ENCODE data around the gene FOXI1.

Gene FOXI1

GRCh38 chr5:170105642-170106611 lies at the start of gene FOXI1:
Gene FOXI1 (plus strand): TSS chr5:170105897. CDS start chr5:170105958, 61 bp downstream.
- H3K9ac ChIP-seq (ENCODE audit: low read depth, low read length, poor library complexity, severe bottlenecking): no peak within 1 kb of the TSS
- no peak within 1 kb of the TSS for H2AFZ ChIP-seq (ENCODE audit: low read length)
- H3K9me3 ChIP-seq (ENCODE audit: insufficient read depth, low read depth, low read length): no peaks in the 10 kb centered on the region
- H3K36me3 ChIP-seq (ENCODE audit: insufficient read depth, low read length): no peaks in the 10 kb centered on the region
- H3K4me3 ChIP-seq (ENCODE audit: low read length, poor library complexity, severe bottlenecking): no peak within 1 kb of the TSS
- TF ChIP-seq EZH2phosphoT487 (IDR thresholded peaks at IDR 0.05; ENCODE audit: borderline replicate concordance) (no peak), CTCF (conservative IDR thresholded peaks at IDR 0.05; ENCODE audit: low read length) (no peak)
- no peaks in the 10 kb centered on the region for H3F3A ChIP-seq (ENCODE audit: low read depth)
- no peaks in the 10 kb centered on the region for H3K4me1 ChIP-seq (ENCODE audit: insufficient read depth, low read length, poor library complexity, severe bottlenecking)
- no peak within 1 kb of the TSS for H3K4me2 ChIP-seq (ENCODE audit: low read depth, low read length, poor library complexity, severe bottlenecking)
- no peaks in the 10 kb centered on the region for H3K9me2 ChIP-seq (replicated peaks; ENCODE audit: low read depth, low read length)
- H4K20me1 ChIP-seq (ENCODE audit: insufficient read depth, low read length, poor library complexity, severe bottlenecking): no peaks in the 10 kb centered on the region
- H3K27me3 ChIP-seq (ENCODE audit: insufficient read depth, low read length, poor library complexity, severe bottlenecking): no peaks in the 10 kb centered on the region
- H3K79me2 ChIP-seq (ENCODE audit: insufficient read depth, low read length): no peaks in the 10 kb centered on the region

GRCh38 chr5:170056561-170057267 lies 49.0 kb upstream of the FOXI1 start:
- TF ChIP-seq EZH2phosphoT487 (IDR thresholded peaks at IDR 0.05; ENCODE audit: borderline replicate concordance) (no peak), CTCF (conservative IDR thresholded peaks at IDR 0.05; ENCODE audit: low read length) (no peak)
- peaks cover 9% of the 10 kb centered on the region; the same call in 1 of the 2 replicates for H3K36me3 ChIP-seq (ENCODE audit: insufficient read depth, low read length)

GRCh38 chr5:170057311-170057710 lies 48.4 kb upstream of the FOXI1 start:
- Histone ChIP-seq H4K20me1 (ENCODE audit: insufficient read depth, low read length, poor library complexity, severe bottlenecking) (no peaks in the 10 kb centered on the region), H3F3A (ENCODE audit: low read depth) (no peaks in the 10 kb centered on the region), H3K4me1 (ENCODE audit: insufficient read depth, low read length, poor library complexity, severe bottlenecking) (no peaks in the 10 kb centered on the region), H3K27me3 (ENCODE audit: insufficient read depth, low read length, poor library complexity, severe bottlenecking) (no peaks in the 10 kb centered on the region), H3K4me2 (ENCODE audit: low read depth, low read length, poor library complexity, severe bottlenecking) (no peak overlapping the region), H3K9me2 (replicated peaks; ENCODE audit: low read depth, low read length) (no peaks in the 10 kb centered on the region), H3K79me2 (ENCODE audit: insufficient read depth, low read length) (no peaks in the 10 kb centered on the region), H3K9me3 (ENCODE audit: insufficient read depth, low read depth, low read length) (no peaks in the 10 kb centered on the region), H2AFZ (ENCODE audit: low read length) (no peak overlapping the region), H3K36me3 (ENCODE audit: insufficient read depth, low read length) (peaks cover 9% of the 10 kb centered on the region; the same call in 1 of the 2 replicates), H3K4me3 (ENCODE audit: low read length, poor library complexity, severe bottlenecking) (no peak overlapping the region), H3K9ac (ENCODE audit: low read depth, low read length, poor library complexity, severe bottlenecking) (no peak overlapping the region)
- no peak for TF ChIP-seq EZH2phosphoT487 (IDR thresholded peaks at IDR 0.05; ENCODE audit: borderline replicate concordance)
- no peak for TF ChIP-seq CTCF (conservative IDR thresholded peaks at IDR 0.05; ENCODE audit: low read length)

More at GRCh38 chr5:170056561-170057267, 49.0 kb upstream of the FOXI1 start:
- Histone ChIP-seq H4K20me1 (ENCODE audit: insufficient read depth, low read length, poor library complexity, severe bottlenecking) (no peaks in the 10 kb centered on the region), H3K4me1 (ENCODE audit: insufficient read depth, low read length, poor library complexity, severe bottlenecking) (no peaks in the 10 kb centered on the region), H3K9ac (ENCODE audit: low read depth, low read length, poor library complexity, severe bottlenecking) (no peak overlapping the region), H3K27me3 (ENCODE audit: insufficient read depth, low read length, poor library complexity, severe bottlenecking) (no peaks in the 10 kb centered on the region), H3K9me3 (ENCODE audit: insufficient read depth, low read depth, low read length) (no peaks in the 10 kb centered on the region), H3K9me2 (replicated peaks; ENCODE audit: low read depth, low read length) (no peaks in the 10 kb centered on the region), H3K4me3 (ENCODE audit: low read length, poor library complexity, severe bottlenecking) (no peak overlapping the region), H3K79me2 (ENCODE audit: insufficient read depth, low read length) (no peaks in the 10 kb centered on the region), H2AFZ (ENCODE audit: low read length) (no peak overlapping the region), H3F3A (ENCODE audit: low read depth) (no peaks in the 10 kb centered on the region), H3K4me2 (ENCODE audit: low read depth, low read length, poor library complexity, severe bottlenecking) (no peak overlapping the region)
